GM18907 (cell line): Measurements from ENCODE around the gene ZNF300.
"Not testable (repeated sequence)": the region's sequence is repeated elsewhere in the genome, so short reads cannot be mapped to it uniquely, and the experiment has no call there.

Source experiments
- ATAC-seq: cut with Tn5 transposase; IDR thresholded peaks from one replicate; pipeline ENCODE4 v1.9.1; 2021; ENCODE audit warnings: mild to moderate bottlenecking, moderate library complexity; ENCODE audit not compliant: unreplicated experiment

The ZNF300 gene

DNA sequence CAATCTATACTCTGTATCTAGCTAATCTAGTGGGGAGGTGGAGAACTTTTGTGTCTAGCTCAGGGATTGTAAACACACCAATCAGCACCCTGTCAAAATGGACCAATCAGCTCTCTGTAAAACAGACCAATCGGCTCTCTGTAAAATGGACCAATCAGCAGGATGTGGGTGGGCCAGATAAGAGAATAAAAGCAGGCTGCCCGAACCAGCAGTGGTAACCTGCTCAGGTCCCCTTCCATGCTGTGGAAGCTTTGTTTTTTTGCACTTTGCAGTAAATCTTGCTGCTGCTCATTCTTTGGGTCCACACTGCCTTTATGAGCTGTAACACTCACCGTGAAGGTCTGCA is 58.5 kb downstream of the ZNF300 start, which contains the start of gene IRGM:
Gene IRGM (plus strand): TSS at position 214 of the 346 bp plus-strand sequence. CDS start 1,603 bp downstream, outside the sequence.
- ATAC-seq: not testable (repeated sequence)

DNA sequence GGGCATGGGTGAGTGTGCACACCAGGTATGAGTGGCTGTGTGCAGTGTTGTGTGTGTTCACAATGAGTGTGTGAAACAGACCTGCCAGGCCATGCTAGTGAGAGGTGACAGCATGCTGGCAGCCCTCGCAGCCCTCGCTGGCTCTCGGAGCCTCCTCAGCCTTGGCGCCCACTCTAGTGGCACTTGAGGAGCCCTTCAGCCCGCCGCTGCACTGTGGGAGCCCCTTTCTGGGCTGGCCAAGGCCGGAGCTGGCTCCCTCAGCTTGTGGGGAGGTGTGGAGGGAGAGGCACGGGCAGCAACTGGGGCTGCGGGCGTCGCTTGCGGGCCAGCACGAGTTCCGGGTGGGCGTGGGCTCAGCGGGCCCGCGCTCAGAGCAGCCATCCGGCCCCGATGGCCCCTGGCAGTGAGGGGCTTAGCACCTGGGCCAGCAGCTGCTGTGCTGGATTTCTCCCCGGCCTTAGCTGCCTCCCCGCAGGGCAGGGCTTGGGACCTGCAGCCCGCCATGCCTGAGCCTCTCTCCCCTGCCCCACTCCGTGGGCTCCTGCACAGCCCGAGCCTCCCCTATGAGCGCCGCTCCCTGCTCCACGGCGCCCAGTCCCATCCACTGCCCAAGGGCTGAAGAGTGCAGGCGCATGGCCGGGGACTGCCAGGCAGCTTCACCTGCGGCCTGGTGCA is 59.5 kb downstream of the ZNF300 start:
- ATAC-seq: not testable (repeated sequence)
